Neural cell (in vitro differentiated cells): ENCODE results near the gene KCNIP4. TPM values are rescaled to one million over a fixed set of nuclear protein-coding genes. Genes with fewer than 3 reads are reported as not detected.

ENCODE experiments used
- H2AFZ ChIP-seq: fragments of 200-600, 300-800 bp; sonication (generic), shearing (Covaris generic); 2 replicates; pipeline ENCODE4 v1.6.0; 2014; ENCODE audit warnings: low read depth, mild to moderate bottlenecking, antibody characterized with exemption, low read length, moderate library complexity
- H3F3A ChIP-seq: fragments of 200-600 bp; shearing (Covaris generic); 2 replicates; pipeline ENCODE4 v1.6.1; 2016; ENCODE audit warnings: mild to moderate bottlenecking, moderate library complexity, mixed read lengths, antibody characterized with exemption, low read length; ENCODE audit not compliant: insufficient read depth, poor library complexity, severe bottlenecking
- H3K27ac ChIP-seq: fragments of 200-600, 300-800 bp; sonication (generic), shearing (Covaris generic); 2 replicates; pipeline ENCODE4 v1.5.1; 2014; ENCODE audit warnings: mild to moderate bottlenecking, low read length, moderate library complexity
- H3K27me3 ChIP-seq: fragments of 300-800, 200-600 bp; sonication (generic), shearing (Covaris generic); 2 replicates; pipeline ENCODE4 v1.6.0; 2014; ENCODE audit warnings: mild to moderate bottlenecking, low read depth, low read length, moderate library complexity; ENCODE audit not compliant: insufficient read depth
- H3K36me3 ChIP-seq: fragments of 300-800, 200-600 bp; sonication (generic), shearing (Covaris generic); 2 replicates; pipeline ENCODE4 v1.5.1; 2014; ENCODE audit warnings: mild to moderate bottlenecking, antibody characterized with exemption, low read length, moderate library complexity; ENCODE audit not compliant: insufficient read depth
- H3K4me2 ChIP-seq: fragments of 300-800, 200-600 bp; sonication (generic), shearing (Covaris generic); 2 replicates; pipeline ENCODE4 v1.6.0; 2014; ENCODE audit warnings: mild to moderate bottlenecking, low read length
- H3K4me3 ChIP-seq: fragments of 300-800, 200-600 bp; sonication (generic), shearing (Covaris generic); 2 replicates; pipeline ENCODE4 v1.5.1; 2014; ENCODE audit warnings: mild to moderate bottlenecking, low read length, moderate library complexity
- H3K79me2 ChIP-seq: fragments of 200-600 bp; shearing (Covaris generic); replicated peaks from 2 replicates; pipeline ENCODE4 v1.6.0; 2014; ENCODE audit warnings: mild to moderate bottlenecking, low read length, moderate library complexity; ENCODE audit not compliant: insufficient read depth
- H3K9ac ChIP-seq: fragments of 300-800, 200-600 bp; sonication (generic), shearing (Covaris generic); 2 replicates; pipeline ENCODE4 v1.6.1; 2016; ENCODE audit warnings: mild to moderate bottlenecking, low read length, mixed read lengths
- H3K9me2 ChIP-seq: fragments of 200-600 bp; shearing (Covaris generic); 2 replicates; pipeline ENCODE4 v1.6.1; 2016; ENCODE audit warnings: mild to moderate bottlenecking, low read length, mixed read lengths; ENCODE audit not compliant: insufficient read depth
- H3K9me3 ChIP-seq: fragments of 200-600, 300-800 bp; sonication (generic), shearing (Covaris generic); 2 replicates; pipeline ENCODE4 v1.6.1; 2016; ENCODE audit warnings: mild to moderate bottlenecking, mixed run types, low read length, moderate library complexity, mixed read lengths
- H4K20me1 ChIP-seq: fragments of 200-600 bp; shearing (Covaris generic); 2 replicates; pipeline ENCODE4 v1.6.1; 2016; ENCODE audit warnings: mild to moderate bottlenecking, mixed run types; ENCODE audit not compliant: insufficient read depth
- EP300 ChIP-seq: fragments of 450-650 bp; conservative IDR thresholded peaks from 2 replicates; pipeline ENCODE4 v1.6.1; 2014; ENCODE audit warnings: antibody characterized with exemption, mild to moderate bottlenecking, moderate library complexity; ENCODE audit not compliant: poor library complexity, severe bottlenecking
- EZH2 ChIP-seq: fragments of 200-600, 300-800 bp; shearing (Covaris generic), sonication (generic); IDR thresholded peaks from 2 replicates; pipeline ENCODE4 v1.6.1; 2014; ENCODE audit warnings: antibody characterized with exemption, low read length, borderline replicate concordance, mild to moderate bottlenecking; ENCODE audit not compliant: insufficient read depth, poor library complexity, severe bottlenecking
- MXI1 ChIP-seq: fragments of 450-650 bp; conservative IDR thresholded peaks from 2 replicates; pipeline ENCODE4 v1.6.1; 2014; ENCODE audit warnings: antibody characterized with exemption, mild to moderate bottlenecking; ENCODE audit not compliant: poor library complexity, severe bottlenecking
- POLR2AphosphoS5 ChIP-seq: IDR thresholded peaks from 2 replicates; pipeline ENCODE4 v1.6.1; 2012
- RAD21 ChIP-seq: fragments of 450-650 bp; conservative IDR thresholded peaks from 2 replicates; pipeline ENCODE4 v1.6.1; 2014; ENCODE audit warnings: antibody characterized with exemption, mild to moderate bottlenecking, moderate library complexity
- SMC3 ChIP-seq: fragments of 450-650 bp; conservative IDR thresholded peaks from 2 replicates; pipeline ENCODE4 v1.6.1; 2014; ENCODE audit warnings: antibody characterized with exemption, mild to moderate bottlenecking, moderate library complexity; ENCODE audit not compliant: poor library complexity
- TAF1 ChIP-seq: IDR thresholded peaks from 2 replicates; pipeline ENCODE4 v1.6.1; 2012; ENCODE audit warnings: low read depth
- polyA plus RNA-seq: library from polyadenylated mRNA; depleted of rRNA; stranded (reverse); fragments of >200 nt; gene quantifications from 2 replicates; pipeline ENCODE4 v1.2.3, GENCODE V29; 2014
- TF ChIP-seq, protein P1 (sequence below): IDR thresholded peaks from 2 replicates; pipeline ENCODE4 v1.6.1; 2012; ENCODE audit warnings: borderline replicate concordance
- TF ChIP-seq, protein P2 (sequence below): fragments of 450-650 bp; IDR thresholded peaks from 2 replicates; pipeline ENCODE4 v1.5.1; 2014; ENCODE audit warnings: antibody characterized with exemption, mild to moderate bottlenecking, moderate library complexity; ENCODE audit not compliant: poor library complexity, severe bottlenecking

Gene KCNIP4
- polyA plus RNA-seq, 1 donor from 2014 or later, result 22.8 TPM

DNA sequence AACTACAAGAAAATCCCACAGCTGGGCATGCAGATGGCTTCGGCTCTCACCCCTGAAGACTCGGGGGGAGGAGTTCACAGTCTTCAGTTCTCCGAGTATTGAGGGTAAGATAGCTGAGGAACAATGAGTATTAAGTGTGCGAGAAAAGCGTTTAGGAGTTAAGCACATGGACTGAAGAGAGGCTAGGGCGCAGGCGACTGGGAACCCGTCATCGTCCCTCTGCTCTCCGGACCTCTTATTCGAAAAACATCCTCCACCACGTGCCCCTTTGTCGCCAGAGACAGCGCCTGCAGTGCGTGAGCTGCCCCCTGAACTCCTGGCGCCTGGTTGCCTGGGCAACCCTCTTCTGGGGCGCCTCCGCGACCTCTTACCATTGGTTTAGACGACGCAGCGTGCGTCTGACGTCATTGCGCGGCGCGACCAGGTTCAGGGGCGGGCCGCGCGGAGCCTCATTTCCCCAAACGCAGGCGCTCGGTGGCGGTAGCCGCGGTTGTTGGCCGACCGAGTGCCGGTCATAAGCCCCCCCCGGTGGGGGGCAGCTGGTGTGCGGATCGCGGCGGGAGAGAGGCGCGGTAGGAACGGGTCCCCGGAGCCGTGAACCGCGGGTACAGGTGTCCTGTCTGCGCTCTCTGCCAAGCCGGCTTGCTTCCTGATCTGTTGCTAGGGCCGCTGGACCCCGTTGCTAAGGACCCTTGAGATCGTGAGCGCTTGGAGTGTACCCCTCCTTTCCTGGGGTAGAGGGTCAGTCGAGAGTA is 1248.4 kb downstream of the KCNIP4 start, which contains the start of gene PACRGL:
TSS of gene PACRGL (plus strand) at position 452 of the 755 bp plus-strand sequence. CDS start 4,024 bp downstream, outside the sequence.
- TF ChIP-seq EP300 (peak; percentile 82), POLR2AphosphoS5 (peak; percentile 90), SMC3 (peak; percentile 4), TAF1 (peak; percentile 76), MXI1 (peak; percentile 99), RAD21 (peak; percentile 40), EZH2 (no peak)
- TF ChIP-seq, protein P1, sequence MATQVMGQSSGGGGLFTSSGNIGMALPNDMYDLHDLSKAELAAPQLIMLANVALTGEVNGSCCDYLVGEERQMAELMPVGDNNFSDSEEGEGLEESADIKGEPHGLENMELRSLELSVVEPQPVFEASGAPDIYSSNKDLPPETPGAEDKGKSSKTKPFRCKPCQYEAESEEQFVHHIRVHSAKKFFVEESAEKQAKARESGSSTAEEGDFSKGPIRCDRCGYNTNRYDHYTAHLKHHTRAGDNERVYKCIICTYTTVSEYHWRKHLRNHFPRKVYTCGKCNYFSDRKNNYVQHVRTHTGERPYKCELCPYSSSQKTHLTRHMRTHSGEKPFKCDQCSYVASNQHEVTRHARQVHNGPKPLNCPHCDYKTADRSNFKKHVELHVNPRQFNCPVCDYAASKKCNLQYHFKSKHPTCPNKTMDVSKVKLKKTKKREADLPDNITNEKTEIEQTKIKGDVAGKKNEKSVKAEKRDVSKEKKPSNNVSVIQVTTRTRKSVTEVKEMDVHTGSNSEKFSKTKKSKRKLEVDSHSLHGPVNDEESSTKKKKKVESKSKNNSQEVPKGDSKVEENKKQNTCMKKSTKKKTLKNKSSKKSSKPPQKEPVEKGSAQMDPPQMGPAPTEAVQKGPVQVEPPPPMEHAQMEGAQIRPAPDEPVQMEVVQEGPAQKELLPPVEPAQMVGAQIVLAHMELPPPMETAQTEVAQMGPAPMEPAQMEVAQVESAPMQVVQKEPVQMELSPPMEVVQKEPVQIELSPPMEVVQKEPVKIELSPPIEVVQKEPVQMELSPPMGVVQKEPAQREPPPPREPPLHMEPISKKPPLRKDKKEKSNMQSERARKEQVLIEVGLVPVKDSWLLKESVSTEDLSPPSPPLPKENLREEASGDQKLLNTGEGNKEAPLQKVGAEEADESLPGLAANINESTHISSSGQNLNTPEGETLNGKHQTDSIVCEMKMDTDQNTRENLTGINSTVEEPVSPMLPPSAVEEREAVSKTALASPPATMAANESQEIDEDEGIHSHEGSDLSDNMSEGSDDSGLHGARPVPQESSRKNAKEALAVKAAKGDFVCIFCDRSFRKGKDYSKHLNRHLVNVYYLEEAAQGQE, result peak; percentile 79
- TF ChIP-seq, protein P2, sequence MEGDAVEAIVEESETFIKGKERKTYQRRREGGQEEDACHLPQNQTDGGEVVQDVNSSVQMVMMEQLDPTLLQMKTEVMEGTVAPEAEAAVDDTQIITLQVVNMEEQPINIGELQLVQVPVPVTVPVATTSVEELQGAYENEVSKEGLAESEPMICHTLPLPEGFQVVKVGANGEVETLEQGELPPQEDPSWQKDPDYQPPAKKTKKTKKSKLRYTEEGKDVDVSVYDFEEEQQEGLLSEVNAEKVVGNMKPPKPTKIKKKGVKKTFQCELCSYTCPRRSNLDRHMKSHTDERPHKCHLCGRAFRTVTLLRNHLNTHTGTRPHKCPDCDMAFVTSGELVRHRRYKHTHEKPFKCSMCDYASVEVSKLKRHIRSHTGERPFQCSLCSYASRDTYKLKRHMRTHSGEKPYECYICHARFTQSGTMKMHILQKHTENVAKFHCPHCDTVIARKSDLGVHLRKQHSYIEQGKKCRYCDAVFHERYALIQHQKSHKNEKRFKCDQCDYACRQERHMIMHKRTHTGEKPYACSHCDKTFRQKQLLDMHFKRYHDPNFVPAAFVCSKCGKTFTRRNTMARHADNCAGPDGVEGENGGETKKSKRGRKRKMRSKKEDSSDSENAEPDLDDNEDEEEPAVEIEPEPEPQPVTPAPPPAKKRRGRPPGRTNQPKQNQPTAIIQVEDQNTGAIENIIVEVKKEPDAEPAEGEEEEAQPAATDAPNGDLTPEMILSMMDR, result peak; percentile 32
- Histone ChIP-seq H3F3A (no peaks in the 10 kb centered on the region), H3K36me3 (no peaks in the 10 kb centered on the region), H3K9ac (peak within 1 kb of the TSS; percentile 82), H3K27ac (peak within 1 kb of the TSS; percentile 95), H3K9me3 (no peaks in the 10 kb centered on the region), H3K9me2 (no peaks in the 10 kb centered on the region), H3K27me3 (no peaks in the 10 kb centered on the region), H3K79me2 (peaks cover 21% of the 10 kb centered on the region), H2AFZ (peak within 1 kb of the TSS; percentile 89), H4K20me1 (no peaks in the 10 kb centered on the region), H3K4me2 (peak within 1 kb of the TSS; percentile 91), H3K4me3 (peak within 1 kb of the TSS; percentile 82)

DNA sequence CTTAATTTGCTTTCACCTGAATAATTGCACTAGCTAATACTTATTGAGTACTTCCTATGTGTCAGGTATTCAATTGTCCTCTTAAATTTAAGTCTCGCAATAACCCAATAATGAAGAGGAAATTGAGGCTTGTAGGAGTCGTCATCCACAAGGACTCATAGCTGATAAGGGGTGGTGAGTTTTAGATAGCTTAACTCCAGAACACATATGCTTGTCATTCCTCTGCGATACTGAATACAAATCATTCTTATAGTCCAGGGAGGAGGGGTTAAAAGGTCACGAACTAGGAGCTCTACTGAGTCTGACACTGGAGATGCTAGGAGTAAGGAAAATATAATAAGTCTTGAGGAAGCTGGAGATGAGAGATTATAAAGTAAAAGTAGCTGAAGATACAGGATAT is 1249.8 kb downstream of the KCNIP4 start:
- H3K36me3 ChIP-seq, result no peaks in the 10 kb centered on the region
- no peak overlapping the region for H3K9ac ChIP-seq
- no peak overlapping the region for H3K4me3 ChIP-seq
- TF ChIP-seq EZH2 (no peak), SMC3 (no peak)
- TF ChIP-seq, protein P1, result no peak
- TF ChIP-seq, protein P2, result no peak
- no peaks in the 10 kb centered on the region for H3K9me2 ChIP-seq
- H2AFZ ChIP-seq, result no peak overlapping the region
- H4K20me1 ChIP-seq, result no peaks in the 10 kb centered on the region
- H3K79me2 ChIP-seq, result peaks cover 21% of the 10 kb centered on the region
- H3K9me3 ChIP-seq, result no peaks in the 10 kb centered on the region
- peak overlapping the region; percentile 95 for H3K27ac ChIP-seq
- H3K4me2 ChIP-seq, result no peak overlapping the region
- no peaks in the 10 kb centered on the region for H3K27me3 ChIP-seq
- H3F3A ChIP-seq, result no peaks in the 10 kb centered on the region
